Stimulated activated CD4-positive, alpha-beta T cell treated with anti-CD3 and anti-CD28 coated beads, Interleukin-1b, Interleukin-23, amount 100 ng/mL, for 48 hours (primary cell): ENCODE data around the gene CLASP1.
"Not testable (repeated sequence)": the region's sequence is repeated elsewhere in the genome, so short reads cannot be mapped to it uniquely, and the experiment has no call there.

Experiments used
- DNase-seq: peaks from one replicate; pipeline ENCODE4 v3.0.0-alpha.2; 2020

The CLASP1 gene

GRCh38 chr2:121340926-121341325 lies 308.3 kb downstream of the CLASP1 start:
- DNase-seq: no peak

GRCh38 chr2:121338281-121338680 lies 311.0 kb downstream of the CLASP1 start:
- no peak for DNase-seq

- DNase-seq: no peak
These were observed 312.6 kb downstream of the CLASP1 start for GRCh38 chr2:121336528-121337294.

GRCh38 chr2:121335294-121336290 lies 313.7 kb downstream of the CLASP1 start:
- DNase-seq: no peak

GRCh38 chr2:121334581-121335293 lies 314.5 kb downstream of the CLASP1 start:
- no peak for DNase-seq

GRCh38 chr2:121333834-121334558 lies 315.3 kb downstream of the CLASP1 start:
- no peak for DNase-seq

GRCh38 chr2:121333231-121333630 lies 316.0 kb downstream of the CLASP1 start:
- no peak for DNase-seq

GRCh38 chr2:121331324-121331723 lies 317.9 kb downstream of the CLASP1 start:
- not testable (repeated sequence) for DNase-seq

- DNase-seq: no peak
These were observed 318.3 kb downstream of the CLASP1 start for GRCh38 chr2:121330921-121331320.

- DNase-seq: no peak
These were observed 319.5 kb downstream of the CLASP1 start for GRCh38 chr2:121329786-121330185.

GRCh38 chr2:121326628-121327027 lies 322.6 kb downstream of the CLASP1 start:
- no peak for DNase-seq

GRCh38 chr2:121324601-121325000 lies 324.7 kb downstream of the CLASP1 start:
- no peak for DNase-seq

- no peak for DNase-seq
These were observed 327.8 kb downstream of the CLASP1 start for GRCh38 chr2:121321476-121321875.

GRCh38 chr2:121319941-121320340 lies 329.3 kb downstream of the CLASP1 start:
- no peak for DNase-seq

GRCh38 chr2:121316986-121317385 lies 332.3 kb downstream of the CLASP1 start:
- DNase-seq: no peak

- not testable (repeated sequence) for DNase-seq
These were observed 335.6 kb downstream of the CLASP1 start for GRCh38 chr2:121313701-121314100.

GRCh38 chr2:121309801-121310200 lies 339.5 kb downstream of the CLASP1 start:
- no peak for DNase-seq

- no peak for DNase-seq
These were observed 339.9 kb downstream of the CLASP1 start for GRCh38 chr2:121309323-121309722.

- no peak for DNase-seq
These were observed 342.2 kb downstream of the CLASP1 start for GRCh38 chr2:121307048-121307447.

GRCh38 chr2:121304941-121305340 lies 344.3 kb downstream of the CLASP1 start:
- DNase-seq: no peak

- DNase-seq: no peak
These were observed 345.6 kb downstream of the CLASP1 start for GRCh38 chr2:121303531-121304263.

- not testable (repeated sequence) for DNase-seq
These were observed 348.1 kb downstream of the CLASP1 start for GRCh38 chr2:121301190-121301589.
